Activated CD4-positive, alpha-beta T cell treated with anti-CD3 and anti-CD28 coated beads for 36 hours (primary cell): ENCODE measurements around the gene FBXL19. TPM values are rescaled to one million over a fixed set of nuclear protein-coding genes. Genes with fewer than 3 reads are reported as not detected.
"Not testable (repeated sequence)": the region's sequence is repeated elsewhere in the genome, so short reads cannot be mapped to it uniquely, and the experiment has no call there.

ENCODE experiments used
- ATAC-seq: fragments of 200-7000 bp; cut with Tn5 transposase; one replicate; pipeline ENCODE4 v1.10.0; 2021; ENCODE audit warnings: mild to moderate bottlenecking, moderate library complexity
- CTCF ChIA-PET: fragments of 350-600 bp; sonication (Branson Sonifier 250); formaldehyde crosslinking; loops from one replicate; lab custom pipeline; 2021; ENCODE audit warnings: antibody characterized with exemption; lab: Charles Lee
- POLR2A ChIA-PET: fragments of 350-600 bp; sonication (Branson Sonifier 250); formaldehyde crosslinking; loops from one replicate; lab custom pipeline; 2021; ENCODE audit warnings: antibody characterized with exemption, inconsistent platforms; lab: Charles Lee
- DNase-seq: peaks from one replicate; pipeline ENCODE4 v3.0.0-alpha.2; 2020
- H3K27ac Mint-ChIP-seq: one replicate; pipeline ENCODE4 v1.8.0; 2021; ENCODE audit warnings: mixed read lengths
- H3K27me3 Mint-ChIP-seq: one replicate; pipeline ENCODE4 v1.8.0; 2021; ENCODE audit warnings: mixed read lengths
- H3K36me3 Mint-ChIP-seq: one replicate; pipeline ENCODE4 v1.8.0; 2021; ENCODE audit warnings: low read depth, mixed read lengths
- H3K4me1 Mint-ChIP-seq: one replicate; pipeline ENCODE4 v1.8.0; 2021; ENCODE audit warnings: mixed read lengths
- H3K4me3 Mint-ChIP-seq: one replicate; pipeline ENCODE4 v1.8.0; 2021; ENCODE audit warnings: mild to moderate bottlenecking, moderate library complexity, mixed read lengths
- H3K9me3 Mint-ChIP-seq: one replicate; pipeline ENCODE4 v1.8.0; 2021; ENCODE audit warnings: low read depth, mixed read lengths
- intact Hi-C, 2 experiments: fragments of 100-400 bp; cut with DNase I in 1 of 2; cut with micrococcal nuclease in 1 of 2; formaldehyde crosslinking; loops; one replicate each; pipeline versions ENCODE4 v1.14.2 to v1.15.1; 2022 to 2024; cut with DNase I, micrococcal nuclease
- total RNA-seq, 2 experiments: library from RNA; stranded (reverse); gene quantifications; one replicate each; pipeline ENCODE4 v1.2.3, GENCODE V29; 2021

The FBXL19 gene
- total RNA-seq, 2 experiments from 2014 or later, result 23.7 to 31.4 TPM

DNA sequence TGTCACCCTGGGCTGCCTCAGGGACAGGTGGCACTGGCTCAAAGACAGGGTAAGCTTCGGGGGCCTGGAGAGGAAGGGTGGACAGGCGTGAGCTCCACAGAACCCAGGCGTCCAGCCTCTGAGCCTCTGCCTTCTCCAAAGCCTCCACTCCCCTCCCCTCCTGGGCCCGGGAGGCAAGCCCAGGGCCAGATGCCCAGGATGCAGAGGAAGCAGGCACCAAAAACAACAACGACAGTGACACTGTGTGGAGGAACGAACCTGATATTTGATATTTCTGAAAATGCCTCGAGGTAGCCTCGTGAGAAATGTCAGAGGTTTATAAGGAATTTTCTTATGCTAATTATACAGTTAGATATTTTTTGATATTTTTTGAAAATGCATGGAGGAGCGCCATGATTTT is 35.4 kb upstream of the FBXL19 start:
- no peaks in the 10 kb centered on the region for H3K9me3 Mint-ChIP-seq
- H3K36me3 Mint-ChIP-seq, result peaks cover 25% of the 10 kb centered on the region
- peaks cover 10% of the 10 kb centered on the region for H3K4me1 Mint-ChIP-seq
- no peaks in the 10 kb centered on the region for H3K27me3 Mint-ChIP-seq
- ChIA-PET CTCF (no interaction called here), POLR2A (no interaction called here)
- no peak for ATAC-seq
- intact Hi-C loops, result no loop called here
- no peak for DNase-seq
- H3K4me3 Mint-ChIP-seq, result no peak overlapping the region
- no peak overlapping the region for H3K27ac Mint-ChIP-seq

DNA sequence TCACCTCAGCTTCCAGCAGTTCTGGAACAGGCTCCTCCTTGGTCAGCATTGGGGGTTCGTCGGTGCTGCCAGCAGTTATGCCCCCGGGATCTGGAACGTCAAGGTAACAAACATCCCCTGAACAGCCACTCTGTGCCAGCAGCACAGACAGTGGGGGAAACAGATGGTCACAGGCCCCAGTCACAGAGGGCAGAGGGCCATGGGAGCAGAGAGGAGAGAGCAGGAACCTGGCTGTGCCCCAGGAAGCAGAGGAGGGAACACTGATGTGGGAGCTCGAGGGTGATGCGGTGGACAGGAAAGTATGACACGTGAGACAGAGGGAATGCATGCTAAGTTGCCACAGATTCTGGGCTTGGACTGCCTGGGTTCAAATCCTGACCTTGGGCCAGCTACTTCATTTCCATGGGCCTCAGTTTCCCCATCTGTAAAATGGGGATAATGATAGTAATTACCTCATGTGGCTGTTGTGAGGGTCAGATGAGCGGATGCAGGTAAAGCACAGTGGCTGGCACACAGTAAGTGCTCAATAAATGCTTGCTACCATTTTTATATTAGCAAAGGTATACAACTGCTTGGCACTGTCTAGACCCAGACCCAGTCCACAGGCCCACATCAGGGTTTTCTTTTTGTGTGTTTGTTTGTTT is 34.4 kb upstream of the FBXL19 start:
- no peak for ATAC-seq
- H3K36me3 Mint-ChIP-seq, result peaks cover 24% of the 10 kb centered on the region
- no peaks in the 10 kb centered on the region for H3K27me3 Mint-ChIP-seq
- H3K4me3 Mint-ChIP-seq, result no peak overlapping the region
- H3K27ac Mint-ChIP-seq, result no peak overlapping the region
- intact Hi-C loops, result no loop called here
- POLR2A ChIA-PET, result no interaction called here
- no peak for DNase-seq
- peaks cover 13% of the 10 kb centered on the region for H3K4me1 Mint-ChIP-seq
- no peaks in the 10 kb centered on the region for H3K9me3 Mint-ChIP-seq
- CTCF ChIA-PET, result interaction anchor here (1.0 kb wide), 2 partner anchors 12 to 74 kb away, joined by 3 read pairs; no protein-coding TSS in a partner anchor

DNA sequence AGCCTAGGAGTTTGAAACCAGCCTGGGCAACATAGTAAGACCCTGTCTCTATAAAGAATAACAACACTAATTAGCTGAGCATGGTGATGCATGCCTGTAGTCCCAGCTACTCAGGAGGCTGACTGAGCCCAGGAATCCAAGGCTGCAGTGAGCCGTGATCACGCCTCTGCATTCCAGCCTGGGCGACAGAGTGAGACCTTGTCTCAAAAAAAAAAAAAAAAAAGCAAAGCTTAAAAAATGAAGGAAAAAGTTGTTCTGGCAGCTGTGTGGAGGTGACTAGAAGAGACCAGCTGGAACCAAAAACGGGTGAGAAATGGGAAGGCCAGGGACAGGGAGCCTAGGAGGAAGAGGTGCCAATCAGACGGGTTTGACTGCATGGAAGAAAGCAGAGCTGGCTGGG is 33.7 kb upstream of the FBXL19 start:
- no peak for DNase-seq
- POLR2A ChIA-PET, result no interaction called here
- intact Hi-C loops, result no loop called here
- Mint-ChIP-seq H3K27me3 (no peaks in the 10 kb centered on the region), H3K4me1 (peaks cover 20% of the 10 kb centered on the region), H3K9me3 (no peaks in the 10 kb centered on the region), H3K4me3 (no peak overlapping the region), H3K27ac (no peak overlapping the region), H3K36me3 (peaks cover 24% of the 10 kb centered on the region)
- ATAC-seq, result no peak
- CTCF ChIA-PET, result interaction anchor here (0.7 to 1.0 kb wide), 3 partner anchors 12 to 75 kb away, joined by 3 read pairs; no protein-coding TSS in a partner anchor

DNA sequence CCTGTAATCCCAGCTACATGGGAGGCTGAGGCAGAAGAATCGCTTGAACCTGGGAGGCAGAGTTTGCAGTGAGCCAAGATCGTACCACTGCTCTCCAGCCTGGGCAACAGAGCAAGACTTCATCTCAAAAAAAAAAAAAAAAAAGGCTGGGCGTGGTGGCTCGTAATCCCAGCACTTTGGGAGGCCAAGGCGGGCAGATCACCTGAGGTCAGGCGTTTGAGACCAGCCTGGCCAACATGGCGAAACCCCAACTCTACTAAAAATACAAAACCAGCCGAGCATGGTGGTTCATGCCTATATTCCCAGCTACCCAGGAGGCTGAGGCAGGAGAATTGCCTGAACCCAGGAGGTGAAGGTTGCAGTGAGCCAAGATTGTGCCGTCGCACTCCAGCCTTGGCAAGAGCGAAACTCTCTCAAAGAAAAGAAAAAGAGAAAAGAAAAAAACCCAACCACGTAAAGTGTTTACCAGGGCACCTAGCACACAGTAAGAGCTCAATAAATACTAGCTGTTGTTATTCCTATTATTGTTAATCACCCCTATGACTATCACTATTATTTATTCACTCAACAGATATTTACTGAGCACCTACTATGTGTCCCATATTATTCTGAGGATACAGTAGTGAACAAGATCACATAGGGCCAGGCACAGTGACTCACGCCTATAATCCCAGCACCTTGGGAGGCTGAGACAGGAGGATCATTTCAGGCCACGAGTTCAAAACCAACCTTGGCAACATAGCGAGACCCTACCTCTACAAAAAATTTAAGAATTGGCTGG is 32.1 kb upstream of the FBXL19 start:
- POLR2A ChIA-PET, result interaction anchor here (0.6 to 0.7 kb wide), 3 partner anchors 10 to 77 kb away, joined by 3 to 7 read pairs (median 7); no protein-coding TSS in a partner anchor

DNA sequence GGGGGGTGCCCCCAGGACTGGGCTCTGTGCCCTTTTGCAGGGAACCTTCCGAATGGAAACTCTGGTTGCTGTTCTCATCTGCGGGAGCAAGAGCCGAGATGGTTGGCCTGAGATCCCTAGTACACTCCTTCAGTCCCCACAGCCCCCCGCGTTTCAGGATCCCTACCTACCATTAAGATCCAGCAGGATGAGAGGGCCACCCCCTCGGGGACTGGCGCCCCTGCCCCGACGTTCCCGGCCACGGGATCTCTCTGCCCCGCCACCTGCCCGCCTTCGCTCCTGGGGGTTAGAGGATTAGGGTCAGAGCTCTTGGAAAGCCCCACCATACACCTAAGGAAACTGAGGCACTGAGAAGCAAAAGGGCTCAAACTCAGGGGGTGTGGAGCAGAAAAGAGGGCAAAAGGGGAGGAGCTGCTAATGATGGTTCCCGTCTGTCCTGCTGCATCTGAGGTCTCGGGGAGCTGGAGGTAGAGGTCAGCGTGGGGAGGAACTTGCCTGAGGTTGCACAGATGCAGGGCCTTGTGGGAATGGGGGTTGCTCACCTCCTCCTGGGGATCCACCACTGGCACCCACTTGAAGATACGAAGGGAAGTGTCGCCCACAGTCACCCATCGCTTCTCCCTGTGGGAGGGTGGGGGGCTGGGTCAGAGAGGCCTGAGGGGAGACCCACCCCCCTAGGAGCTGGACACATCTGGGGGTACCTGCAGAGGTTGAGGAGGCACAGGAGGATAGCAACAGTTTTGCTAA is 30.5 kb upstream of the FBXL19 start:
- no peak for ATAC-seq
- H3K27ac Mint-ChIP-seq, result peak overlapping the region; percentile 85
- H3K4me3 Mint-ChIP-seq, result peak overlapping the region; percentile 84
- peaks cover 35% of the 10 kb centered on the region for H3K4me1 Mint-ChIP-seq
- intact Hi-C loops, result no loop called here
- H3K27me3 Mint-ChIP-seq, result no peaks in the 10 kb centered on the region
- peaks cover 14% of the 10 kb centered on the region for H3K36me3 Mint-ChIP-seq
- no peaks in the 10 kb centered on the region for H3K9me3 Mint-ChIP-seq
- CTCF ChIA-PET, result interaction anchor here (0.6 to 2.9 kb wide), 4 partner anchors 9 to 326 kb away, joined by 3 to 22 read pairs (median 4); no protein-coding TSS in a partner anchor
- DNase-seq, result no peak
- POLR2A ChIA-PET, result interaction anchor here (1.0 to 1.1 kb wide), 2 partner anchors 9 to 48 kb away, joined by 3 to 5 read pairs; no protein-coding TSS in a partner anchor

More for the DNA sequence above, 32.1 kb upstream of the FBXL19 start:
- H3K4me3 Mint-ChIP-seq, H3K9me3 Mint-ChIP-seq, H3K27me3 Mint-ChIP-seq, DNase-seq, intact Hi-C loops, H3K27ac Mint-ChIP-seq, ATAC-seq: not testable (repeated sequence)
- CTCF ChIA-PET, result interaction anchor here (2.9 kb wide), 1 partner anchor 11 kb away, joined by 22 read pairs; no protein-coding TSS in a partner anchor
- H3K36me3 Mint-ChIP-seq, result peaks cover 16% of the 10 kb centered on the region
- peaks cover 26% of the 10 kb centered on the region for H3K4me1 Mint-ChIP-seq

DNA sequence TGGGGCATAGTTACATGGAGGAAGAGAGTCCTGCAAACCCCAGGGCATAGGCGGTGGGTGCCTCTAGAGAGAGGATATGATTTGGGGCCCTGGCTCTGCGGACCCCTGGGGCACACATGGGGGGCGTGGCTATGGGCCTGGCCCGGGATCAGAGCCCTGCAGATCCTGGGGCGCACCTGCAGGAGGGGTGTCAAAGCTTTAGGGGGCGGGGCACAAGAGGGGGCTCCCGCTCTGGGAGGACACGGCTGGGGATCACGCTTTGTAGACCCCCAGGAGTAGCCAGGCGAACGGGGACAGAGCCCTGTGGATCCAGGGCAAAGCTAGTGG is 30.0 kb upstream of the FBXL19 start:
- CTCF ChIA-PET, result interaction anchor here (0.6 to 2.9 kb wide), 3 partner anchors 9 to 326 kb away, joined by 3 to 22 read pairs (median 4); no protein-coding TSS in a partner anchor
- intact Hi-C loops, result no loop called here
- DNase-seq (peak; percentile 44), ATAC-seq (no peak)
- POLR2A ChIA-PET, result interaction anchor here (1.0 to 1.1 kb wide), 2 partner anchors 8 to 48 kb away, joined by 3 to 5 read pairs; no protein-coding TSS in a partner anchor
- H3K4me1 Mint-ChIP-seq, result peaks cover 35% of the 10 kb centered on the region
- peak overlapping the region; percentile 85 for H3K27ac Mint-ChIP-seq
- H3K36me3 Mint-ChIP-seq, result peaks cover 14% of the 10 kb centered on the region
- H3K9me3 Mint-ChIP-seq, result no peaks in the 10 kb centered on the region
- H3K4me3 Mint-ChIP-seq, result peak overlapping the region; percentile 84
- H3K27me3 Mint-ChIP-seq, result no peaks in the 10 kb centered on the region

DNA sequence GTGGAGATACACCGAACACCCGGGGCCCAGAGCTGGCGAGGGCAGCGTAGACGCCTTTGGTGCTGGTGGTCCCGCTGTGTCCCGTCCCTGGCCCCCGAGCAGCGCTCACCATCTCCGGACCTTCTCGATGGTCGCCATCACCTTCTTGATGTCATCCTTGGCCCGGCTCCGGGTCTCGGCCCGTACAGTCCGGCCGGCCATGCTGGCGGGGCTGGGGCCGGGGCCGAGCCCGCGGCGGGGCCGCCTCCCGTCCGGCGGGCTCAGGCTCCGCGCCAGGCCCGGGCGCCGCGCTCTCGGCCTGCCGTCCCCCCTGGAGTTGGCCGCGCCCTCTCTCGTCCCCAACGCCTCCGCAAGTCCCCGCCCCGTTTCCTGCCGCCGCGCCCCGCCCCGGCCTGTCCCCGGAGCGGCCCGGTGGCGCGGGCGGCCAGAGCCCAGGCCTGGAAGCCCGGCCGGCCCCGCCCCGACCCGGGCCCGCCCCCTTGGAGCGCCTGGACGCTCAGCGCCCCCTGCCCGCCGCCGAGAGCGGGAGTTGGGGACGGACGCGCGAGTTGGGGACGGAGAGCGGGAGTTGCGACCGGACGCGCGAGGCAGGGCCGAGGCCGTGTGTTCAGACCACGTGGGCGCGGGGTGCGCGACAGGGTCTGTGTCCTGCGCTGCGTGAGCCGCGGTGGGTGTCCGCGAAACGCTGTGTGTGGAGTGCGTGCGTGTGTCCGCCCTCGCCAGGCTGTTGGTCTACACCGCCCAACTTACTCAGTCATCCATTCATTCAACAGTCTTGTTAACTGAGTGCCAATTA is 29.4 kb upstream of the FBXL19 start, which contains the start of gene BCL7C:
BCL7C (minus strand) TSS at position 334 of the 796 bp plus-strand sequence; CDS start at position 201, 133 bp downstream.
- ATAC-seq (peak; percentile 74), DNase-seq (peak; percentile 92)
- H3K36me3 Mint-ChIP-seq, result peaks cover 8% of the 10 kb centered on the region
- CTCF ChIA-PET, result interaction anchor here (1.8 to 2.9 kb wide), 2 partner anchors 8 to 49 kb away, joined by 4 to 22 read pairs; no protein-coding TSS in a partner anchor
- POLR2A ChIA-PET, result interaction anchor here (1.0 to 1.1 kb wide), 2 partner anchors 8 to 49 kb away, joined by 3 to 5 read pairs; no protein-coding TSS in a partner anchor
- H3K27me3 Mint-ChIP-seq, result no peaks in the 10 kb centered on the region
- H3K27ac Mint-ChIP-seq, result peak within 1 kb of the TSS; percentile 88
- H3K9me3 Mint-ChIP-seq, result no peaks in the 10 kb centered on the region
- H3K4me1 Mint-ChIP-seq, result peaks cover 35% of the 10 kb centered on the region
- intact Hi-C loops, result loop anchor here in 1 of 2 experiments (1.0 kb wide), 4 partner anchors 63 to 139 kb away; partner anchors contain the start of genes CFAP119, RNF40, SETD1A and STX4
- H3K4me3 Mint-ChIP-seq, result peak within 1 kb of the TSS; percentile 84

GRCh38 chr16:30894540-30895368 is 28.6 kb upstream of the FBXL19 start:
- Mint-ChIP-seq H3K36me3 (peaks cover 6% of the 10 kb centered on the region), H3K27ac (peak overlapping the region; percentile 88), H3K4me3 (peak overlapping the region; percentile 84), H3K27me3 (no peaks in the 10 kb centered on the region), H3K9me3 (no peaks in the 10 kb centered on the region), H3K4me1 (peaks cover 35% of the 10 kb centered on the region)
- intact Hi-C loops, result loop anchor here in 1 of 2 experiments (1.0 kb wide), 4 partner anchors 63 to 139 kb away; partner anchors contain the start of genes CFAP119, RNF40, SETD1A and STX4
- ChIA-PET POLR2A (no interaction called here), CTCF (no interaction called here)
- DNase-seq, result no peak
- no peak for ATAC-seq

- Mint-ChIP-seq H3K36me3 (peaks cover 4% of the 10 kb centered on the region), H3K4me1 (peaks cover 35% of the 10 kb centered on the region), H3K4me3 (peak overlapping the region; percentile 15), H3K9me3 (no peaks in the 10 kb centered on the region), H3K27me3 (no peaks in the 10 kb centered on the region), H3K27ac (peak overlapping the region; percentile 84)
- CTCF ChIA-PET, result no interaction called here
- POLR2A ChIA-PET, result interaction anchor here (0.6 kb wide), 1 partner anchor 38 kb away, joined by 11 read pairs; no protein-coding TSS in a partner anchor
- DNase-seq (no peak), ATAC-seq (no peak)
- intact Hi-C loops, result loop anchor here in 1 of 2 experiments (2.0 kb wide), 1 partner anchor 21 kb away; no protein-coding TSS in a partner anchor
These were observed 27.6 kb upstream of the FBXL19 start for GRCh38 chr16:30895627-30896260.
